Bladder microvascular endothelial cell (primary cell): Measurements from ENCODE around the gene DNASE2. TPM values are rescaled to one million over a fixed set of nuclear protein-coding genes. Genes with fewer than 3 reads are reported as not detected.

Source experiments
- total RNA-seq: library from RNA; depleted of rRNA; stranded (reverse); fragments of >200 nt; gene quantifications from 2 replicates; pipeline ENCODE4 v1.2.3, GENCODE V29; 2014

Gene DNASE2
- 15.4 and 19.4 TPM in 2 replicates for total RNA-seq

DNA sequence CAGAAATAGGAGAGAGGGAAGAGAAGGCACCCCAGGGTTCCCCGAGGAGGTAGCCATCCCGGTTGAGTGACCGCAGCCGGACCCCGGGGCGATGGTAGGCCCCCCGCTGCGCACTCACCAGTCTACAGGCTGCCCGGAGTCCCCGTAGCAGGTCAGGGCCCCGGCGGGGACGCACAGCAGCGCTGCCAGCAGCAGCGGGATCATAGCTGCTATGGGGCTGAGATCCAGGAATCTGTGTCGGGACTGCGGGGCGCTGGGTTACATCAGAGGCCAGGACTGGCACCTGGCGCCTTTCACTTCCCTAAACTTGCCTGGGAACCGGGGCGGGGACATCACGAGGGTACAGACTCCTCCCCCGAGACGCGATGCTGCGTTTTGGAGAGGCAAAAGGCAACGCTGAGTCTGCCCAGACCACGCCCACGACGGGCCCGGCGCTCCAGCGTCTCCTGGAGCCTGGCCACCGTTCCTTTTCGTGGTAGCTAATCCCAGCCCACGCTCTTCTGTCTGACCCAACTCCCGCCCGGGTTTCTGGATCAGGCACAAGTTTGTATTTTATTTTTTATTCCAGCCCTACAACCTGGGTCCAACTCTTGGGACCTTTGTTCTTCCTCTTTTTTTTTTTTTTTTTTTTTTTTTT lies at the start of gene DNASE2:
DNASE2 (minus strand) TSS at position 278 of the 637 bp plus-strand sequence; CDS start at position 204, 74 bp downstream.

DNA sequence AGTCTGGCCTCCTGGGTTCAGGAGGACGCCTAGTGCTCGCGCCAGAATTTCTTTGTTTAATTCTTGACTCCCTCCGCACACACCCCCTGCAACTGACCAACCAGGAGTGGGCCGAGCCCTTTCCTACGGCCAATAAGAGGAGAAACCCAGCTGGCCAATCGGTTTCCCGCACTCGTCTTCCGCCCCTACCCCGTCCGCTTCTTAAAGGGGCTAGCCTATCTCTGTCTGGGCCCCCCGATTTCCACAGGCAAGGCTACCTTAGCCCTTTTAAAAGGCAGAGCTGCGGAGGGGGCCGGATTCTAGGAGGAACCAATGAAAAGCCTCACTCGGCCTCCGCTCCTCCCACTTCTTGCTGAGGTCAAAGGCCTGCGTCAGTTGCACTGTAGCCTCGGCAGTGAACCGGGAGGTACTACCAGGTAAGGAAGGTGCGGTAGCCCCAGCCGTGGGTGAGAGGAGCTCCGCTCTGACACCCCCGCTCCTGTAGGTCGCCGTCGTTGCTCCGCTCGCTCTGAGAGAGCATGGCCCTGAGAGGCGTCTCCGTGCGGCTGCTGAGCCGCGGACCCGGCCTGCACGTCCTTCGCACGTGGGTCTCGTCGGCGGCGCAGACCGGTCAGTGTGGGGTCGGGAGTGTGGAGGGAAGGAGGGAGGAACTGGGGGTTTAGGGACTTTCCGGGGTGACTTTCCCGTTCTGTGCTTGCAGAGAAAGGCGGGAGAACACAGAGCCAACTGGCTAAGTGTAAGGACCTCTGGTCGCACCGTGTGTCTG lies 9.7 kb upstream of the DNASE2 start, which contains the start of gene GCDH:
GCDH (plus strand) TSS at position 374 of the 766 bp plus-strand sequence; CDS start at position 519, 145 bp downstream.

GRCh38 chr19:12886969-12887747 lies 5.9 kb upstream of the DNASE2 start, which contains the start of gene KLF1:
KLF1 (minus strand) TSS chr19:12887201; CDS start chr19:12887140, 61 bp downstream.

GRCh38 chr19:12838182-12838885 lies 42.9 kb downstream of the DNASE2 start, which contains the start of gene MAST1:
MAST1 (plus strand) TSS chr19:12838515; CDS start chr19:12838573, 58 bp downstream.

DNA sequence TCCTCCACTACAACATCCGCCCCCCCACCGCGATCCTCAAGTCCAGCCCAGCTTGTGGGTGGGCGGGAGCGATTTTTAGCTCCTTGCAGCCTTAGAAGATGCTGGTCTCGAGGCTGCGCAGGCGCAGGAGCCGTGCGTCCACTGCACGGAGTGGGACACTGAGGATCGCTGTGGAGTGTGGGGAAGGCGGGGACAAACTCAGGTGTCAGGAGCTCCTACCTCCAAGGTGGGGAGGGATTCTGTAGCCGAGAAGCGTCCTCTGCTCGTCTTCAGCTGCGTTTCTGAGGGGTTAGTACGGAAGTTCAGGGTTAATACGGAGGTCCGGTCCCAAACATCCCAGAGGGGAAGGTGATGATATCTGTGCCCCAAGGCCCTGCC lies 46.7 kb downstream of the DNASE2 start, which contains the start of gene RTBDN:
RTBDN (minus strand) TSS at position 14 of the 378 bp plus-strand sequence. CDS start 4,600 bp downstream, outside the sequence.

Other genes starting within 250 kb of the DNASE2 start
- gene MAN2B1, start 214.7 kb downstream of the DNASE2 start, total RNA-seq, result 31.2 and 64.0 TPM in 2 replicates
- gene WDR83, start 214.6 kb downstream of the DNASE2 start, total RNA-seq, result 10.0 and 12.6 TPM in 2 replicates
- 49.7 and 50.5 TPM in 2 replicates for gene DHPS, start 199.6 kb downstream of the DNASE2 start, total RNA-seq
- not detected in 2 replicates for gene GNG14, start 193.5 kb downstream of the DNASE2 start, total RNA-seq
- gene FBXW9, start 184.8 kb downstream of the DNASE2 start, total RNA-seq, result 4.4 and 5.5 TPM in 2 replicates
- 20.9 and 53.7 TPM in 2 replicates for gene TNPO2, start 157.5 kb downstream of the DNASE2 start, total RNA-seq
- gene TRIR, start 146.8 kb downstream of the DNASE2 start, total RNA-seq, result 142 and 167 TPM in 2 replicates
- 66.6 and 79.8 TPM in 2 replicates for gene GET3, start 144.0 kb downstream of the DNASE2 start, total RNA-seq
- gene BEST2, start 129.7 kb downstream of the DNASE2 start, total RNA-seq, result not detected in 2 replicates
- 7.4 and 19.0 TPM in 2 replicates for gene HOOK2, start 105.9 kb downstream of the DNASE2 start, total RNA-seq
- 36.8 and 49.2 TPM in 2 replicates for gene JUNB, start 90.0 kb downstream of the DNASE2 start, total RNA-seq
- gene PRDX2, start 79.6 kb downstream of the DNASE2 start, total RNA-seq, result 164 and 210 TPM in 2 replicates
- gene THSD8, start 79.4 kb downstream of the DNASE2 start, total RNA-seq, result not detected in 2 replicates
- gene RNASEH2A, start 74.9 kb downstream of the DNASE2 start, total RNA-seq, result 19.6 and 25.7 TPM in 2 replicates
- not detected in 2 replicates for gene RTBDN, start 46.9 kb downstream of the DNASE2 start, total RNA-seq
- 0.16 and 1.0 TPM in 2 replicates for gene MAST1, start 42.9 kb downstream of the DNASE2 start, total RNA-seq
- 0.06 TPM in 1 of 2 replicates, not detected in the other for gene KLF1, start 5.8 kb upstream of the DNASE2 start, total RNA-seq
- gene GCDH, start 9.7 kb upstream of the DNASE2 start, total RNA-seq, result 16.0 and 21.7 TPM in 2 replicates
- gene SYCE2, start 37.8 kb upstream of the DNASE2 start, total RNA-seq, result 0.44 and 0.49 TPM in 2 replicates
- 44.8 and 67.8 TPM in 2 replicates for gene FARSA, start 52.3 kb upstream of the DNASE2 start, total RNA-seq
- gene CALR, start 57.2 kb upstream of the DNASE2 start, total RNA-seq, result 1,348 and 1,646 TPM in 2 replicates
- 51.8 and 102 TPM in 2 replicates for gene RAD23A, start 64.4 kb upstream of the DNASE2 start, total RNA-seq
- 20.0 and 20.4 TPM in 2 replicates for gene GADD45GIP1, start 75.8 kb upstream of the DNASE2 start, total RNA-seq
- gene DAND5, start 88.1 kb upstream of the DNASE2 start, total RNA-seq, result under 0.01 and 0.06 TPM in 2 replicates
- gene NFIX, start 114.0 kb upstream of the DNASE2 start, total RNA-seq, result 2.1 and 13.0 TPM in 2 replicates
- gene LYL1, start 221.4 kb upstream of the DNASE2 start, total RNA-seq, result 23.5 and 32.2 TPM in 2 replicates
- 22.3 and 40.7 TPM in 2 replicates for gene TRMT1, start 235.3 kb upstream of the DNASE2 start, total RNA-seq
- 39.0 and 57.4 TPM in 2 replicates for gene NACC1, start 236.8 kb upstream of the DNASE2 start, total RNA-seq